CD14-positive monocyte (primary cell): ENCODE measurements around the gene HSPA12B. TPM values are rescaled to one million over a fixed set of nuclear protein-coding genes. Genes with fewer than 3 reads are reported as not detected.

ENCODE experiments used
- DNase-seq, 3 donors: peaks; one replicate each; pipeline ENCODE4 v3.0.0-alpha.2; 2011 to 2022
- H2AFZ ChIP-seq: 2 replicates; pipeline ENCODE4 v1.6.0; 2012; ENCODE audit warnings: mild to moderate bottlenecking, low read depth, low read length, inconsistent platforms; ENCODE audit not compliant: insufficient read depth, poor library complexity, severe bottlenecking
- H3K27ac ChIP-seq, 2 donors: 1 replicate in 1 of 2; 2 replicates in 1 of 2; pipeline ENCODE4 v1.5.1; 2012 to 2013; ENCODE audit warnings: low read length in 2 of 2, control low read depth in 1 of 2, inconsistent platforms in 1 of 2, low read depth in 1 of 2, mild to moderate bottlenecking in 1 of 2
- H3K27me3 ChIP-seq, 2 donors: one replicate each; pipeline versions ENCODE4 v1.6.0 to v1.6.1; 2011 to 2013; ENCODE audit warnings: low read length in 2 of 2; ENCODE audit not compliant: control insufficient read depth in 2 of 2, insufficient read depth in 2 of 2
- H3K36me3 ChIP-seq, 2 donors: replicated peaks in 1 of 2; 1 replicate in 1 of 2; 2 replicates in 1 of 2; pipeline versions ENCODE4 v1.5.1 to v1.6.1; 2012 to 2013; ENCODE audit warnings: low read length in 2 of 2, control low read depth in 1 of 2, inconsistent platforms in 1 of 2, mild to moderate bottlenecking in 1 of 2; ENCODE audit not compliant: insufficient read depth in 2 of 2, control insufficient read depth in 1 of 2
- H3K4me1 ChIP-seq, 2 donors: 1 replicate in 1 of 2; 2 replicates in 1 of 2; pipeline versions ENCODE4 v1.5.1 to v1.6.1; 2012 to 2013; ENCODE audit warnings: low read length in 2 of 2, control low read depth in 1 of 2, inconsistent platforms in 1 of 2, mild to moderate bottlenecking in 1 of 2, moderate library complexity in 1 of 2; ENCODE audit not compliant: insufficient read depth in 2 of 2, control insufficient read depth in 1 of 2
- H3K4me2 ChIP-seq: replicated peaks from 2 replicates; pipeline ENCODE3; 2012; ENCODE audit warnings: low read length, moderate library complexity, mild to moderate bottlenecking; ENCODE audit not compliant: poor library complexity, severe bottlenecking; ENCODE audit errors: extremely low read depth
- H3K4me3 ChIP-seq, 3 experiments: fragments of 200-600 bp in 1 of 3; sonication (generic) in 1 of 3; replicated peaks in 1 of 3; 1 replicate in 2 of 3; 2 replicates in 1 of 3; pipeline ENCODE4 v1.5.1; 2011 to 2013; ENCODE audit warnings: low read length in 3 of 3, mild to moderate bottlenecking in 3 of 3, control low read depth in 2 of 3, low read depth in 2 of 3, inconsistent platforms in 1 of 3, moderate library complexity in 1 of 3
- H3K79me2 ChIP-seq: 2 replicates; pipeline ENCODE4 v1.6.0; 2012; ENCODE audit warnings: mild to moderate bottlenecking, control low read depth, inconsistent platforms, low read length, moderate library complexity; ENCODE audit not compliant: insufficient read depth
- H3K9ac ChIP-seq: 2 replicates; pipeline ENCODE4 v1.6.0; 2017; ENCODE audit warnings: low read length, mild to moderate bottlenecking; ENCODE audit not compliant: insufficient read depth, poor library complexity, severe bottlenecking
- H3K9me3 ChIP-seq, 2 donors: replicated peaks in 1 of 2; 1 replicate in 1 of 2; 2 replicates in 1 of 2; pipeline versions ENCODE4 v1.5.1 to v1.6.1; 2012 to 2013; ENCODE audit warnings: low read length in 2 of 2, control low read depth in 1 of 2; ENCODE audit not compliant: control insufficient read depth in 1 of 2, insufficient read depth in 1 of 2
- H4K20me1 ChIP-seq: 2 replicates; pipeline ENCODE4 v1.6.0; 2012; ENCODE audit warnings: mild to moderate bottlenecking, low read length, control low read depth, moderate library complexity; ENCODE audit not compliant: insufficient read depth
- H3K27ac Mint-ChIP-seq, 7 donors: one replicate each; pipeline ENCODE4 v1.8.0; 2020; ENCODE audit warnings: mild to moderate bottlenecking in 7 of 7, mixed read lengths in 7 of 7, moderate library complexity in 6 of 7, inconsistent platforms in 2 of 7
- H3K27me3 Mint-ChIP-seq, 3 donors: one replicate each; pipeline ENCODE4 v1.8.0; 2021 to 2022; ENCODE audit warnings: low read depth in 3 of 3, mild to moderate bottlenecking in 3 of 3, mixed read lengths in 3 of 3, moderate library complexity in 3 of 3, inconsistent platforms in 1 of 3
- H3K36me3 Mint-ChIP-seq, 2 donors: one replicate each; pipeline ENCODE4 v1.8.0; 2020; ENCODE audit warnings: mixed read lengths in 2 of 2, inconsistent platforms in 1 of 2, mild to moderate bottlenecking in 1 of 2
- H3K4me1 Mint-ChIP-seq: one replicate; pipeline ENCODE4 v1.8.0; 2020; ENCODE audit warnings: mild to moderate bottlenecking, mixed read lengths
- H3K4me3 Mint-ChIP-seq, 2 donors: one replicate each; pipeline ENCODE4 v1.8.0; 2020; ENCODE audit warnings: mild to moderate bottlenecking in 2 of 2, mixed read lengths in 2 of 2, moderate library complexity in 1 of 2
- H3K9me3 Mint-ChIP-seq, 7 donors: one replicate each; pipeline ENCODE4 v1.8.0; 2020 to 2022; ENCODE audit warnings: mixed read lengths in 7 of 7, mild to moderate bottlenecking in 6 of 7, moderate library complexity in 6 of 7, inconsistent platforms in 2 of 7
- CTCF ChIP-seq: fragments of 200-600 bp; IDR thresholded peaks from one replicate; pipeline ENCODE4 v1.8.0; 2022; ENCODE audit warnings: antibody characterized with exemption, mild to moderate bottlenecking
- WGBS: methylation state at CpG from one replicate; pipeline ENCODE4 v1.1.5; 2013; ENCODE audit warnings: missing lambda C conversion rate; ENCODE audit not compliant: insufficient coverage; 5-methylcytosine and 5-hydroxymethylcytosine counted together
- intact Hi-C, 2 donors: fragments of 100-400 bp; cut with micrococcal nuclease; formaldehyde crosslinking; loops; one replicate each; pipeline versions ENCODE4 v1.15.0 to v1.15.1; 2023
- polyA plus RNA-seq, 3 donors: library from polyadenylated mRNA; depleted of rRNA in 1 of 3; unstranded in 2 of 3; stranded (reverse) in 1 of 3; fragments of 300-500 nt in 2 of 3; fragments of >200 nt in 1 of 3; fragmentation: Illumina TruSeq in 2 of 3; gene quantifications; 1 replicate in 2 of 3; 2 replicates in 1 of 3; pipeline ENCODE4 v1.2.3, GENCODE V29; 2012 to 2021

HSPA12B gene
- polyA plus RNA-seq, 3 donors: not detected

GRCh38 chr20:3786665-3787323, 54.3 kb downstream of the HSPA12B start, which contains the start of gene CENPB:
Gene CENPB, minus strand, starts transcription at chr20:3786740. Its CDS starts 257 bp downstream, at chr20:3786483.
- peak within 1 kb of the TSS; percentile 52 to 79 (median 73) for H3K4me3 ChIP-seq
- H3K9ac ChIP-seq: peak within 1 kb of the TSS; percentile 73
- peak within 1 kb of the TSS; percentile 68 to 91 (median 86) for H3K27ac Mint-ChIP-seq
- H3K4me1 ChIP-seq: peaks cover 26 to 39% of the 10 kb centered on the region in 2 donors
- WGBS: under 1% methylated on average over 45 of the region's 70 CpGs
- no peaks in the 10 kb centered on the region for H3K9me3 ChIP-seq
- peaks cover 31% of the 10 kb centered on the region for H3K4me1 Mint-ChIP-seq
- H3K4me2 ChIP-seq: peak within 1 kb of the TSS; percentile 93
- peaks cover 7 to 14% of the 10 kb centered on the region in 2 donors for H3K36me3 Mint-ChIP-seq
- peak within 1 kb of the TSS; percentile 87 to 94 for H3K4me3 Mint-ChIP-seq
- no peaks in the 10 kb centered on the region for H3K27me3 ChIP-seq
- no peaks in the 10 kb centered on the region for H3K9me3 Mint-ChIP-seq
- H2AFZ ChIP-seq: peak within 1 kb of the TSS; percentile 61
- H4K20me1 ChIP-seq: peaks cover 43% of the 10 kb centered on the region
- peak; percentile 85 to 89 (median 86) for DNase-seq
- peaks cover 4 to 7% of the 10 kb centered on the region in 2 donors for H3K36me3 ChIP-seq
- intact Hi-C loops: loop anchor here (2.0 to 10.0 kb wide), 2 partner anchors 34 to 58 kb away; partner anchors contain the start of genes AP5S1 (in 2 of the 2) and MAVS (in 1 of the 2)
- H3K27ac ChIP-seq: peak within 1 kb of the TSS; percentile 30 to 58
- TF ChIP-seq CTCF: peak; percentile 90
- peaks cover 0 to 2% (median 1%) of the 10 kb centered on the region in 3 donors for H3K27me3 Mint-ChIP-seq
- H3K79me2 ChIP-seq: peaks cover 29% of the 10 kb centered on the region

- H3K36me3 Mint-ChIP-seq: peaks cover 7 to 14% of the 10 kb centered on the region in 2 donors
- peaks cover 31% of the 10 kb centered on the region for H3K4me1 Mint-ChIP-seq
- peak overlapping the region in 1 of 3 experiments; percentile 53 for H3K4me3 ChIP-seq
- H3K27me3 ChIP-seq: no peaks in the 10 kb centered on the region
- no peak overlapping the region for H2AFZ ChIP-seq
- peak overlapping the region; percentile 43 for H3K9ac ChIP-seq
- 91% methylated on average over 4 of the region's 5 CpGs for WGBS
- no peak overlapping the region for H3K4me3 Mint-ChIP-seq
- H3K27ac Mint-ChIP-seq: no peak overlapping the region
- H3K27me3 Mint-ChIP-seq: peaks cover 0 to 2% (median 1%) of the 10 kb centered on the region in 3 donors
- H3K27ac ChIP-seq: no peak overlapping the region
- DNase-seq: peak in 1 of 3 donors; percentile 11
- peaks cover 4 to 7% of the 10 kb centered on the region in 2 donors for H3K36me3 ChIP-seq
- peaks cover 37% of the 10 kb centered on the region for H4K20me1 ChIP-seq
- no peaks in the 10 kb centered on the region for H3K9me3 Mint-ChIP-seq
- peak overlapping the region; percentile 58 for H3K4me2 ChIP-seq
- no peak for TF ChIP-seq CTCF
- peaks cover 29% of the 10 kb centered on the region for H3K79me2 ChIP-seq
- no peaks in the 10 kb centered on the region for H3K9me3 ChIP-seq
- intact Hi-C loops: loop anchor here (2.0 to 10.0 kb wide), 2 partner anchors 33 to 57 kb away; partner anchors contain the start of genes AP5S1 (in 2 of the 2) and MAVS (in 1 of the 2)
- peaks cover 26 to 39% of the 10 kb centered on the region in 2 donors for H3K4me1 ChIP-seq
These were observed 55.0 kb downstream of the HSPA12B start for GRCh38 chr20:3787324-3788014.
